Measurements from ENCODE around the gene PRRT3.

Gene PRRT3

GRCh38 chr3:9951962-9952805, at the start of gene PRRT3:
Gene PRRT3, minus strand, starts transcription at chr3:9952408. Its CDS starts 2,293 bp downstream, at chr3:9950115.
- peak; percentile 7 for DNase-seq

- no peak for DNase-seq
Measured at GRCh38 chr3:10000686-10001085, 48.5 kb upstream of the PRRT3 start.

- DNase-seq = no peak
Measured at GRCh38 chr3:9994086-9994844, 42.1 kb upstream of the PRRT3 start.

DNA sequence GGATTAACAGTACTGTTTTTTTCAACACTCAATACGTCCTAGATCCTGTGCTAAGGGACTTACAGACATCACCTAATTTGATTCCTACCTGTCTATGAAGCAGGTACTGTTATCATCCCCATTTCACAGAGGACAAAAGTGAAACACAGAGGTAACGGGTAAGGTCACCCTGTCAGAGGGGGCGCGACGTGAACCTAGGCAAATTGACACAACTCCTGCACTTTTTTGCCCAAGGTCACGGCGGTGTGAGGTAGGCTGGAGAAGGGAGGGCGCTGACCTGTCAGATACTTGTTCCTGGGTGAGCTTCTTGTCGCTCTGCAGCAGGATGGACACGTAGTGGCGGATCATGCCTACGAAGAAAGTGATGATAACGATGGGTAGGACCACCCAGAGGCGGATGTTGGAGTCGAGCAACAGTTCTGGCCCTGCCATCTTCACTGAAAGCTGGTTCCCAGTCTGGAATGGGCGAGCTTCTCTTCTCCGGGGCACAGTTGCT, 34.1 kb upstream of the PRRT3 start:
- DNase-seq = no peak

GRCh38 chr3:9980251-9980650, 28.0 kb upstream of the PRRT3 start:
- no peak for DNase-seq

DNA sequence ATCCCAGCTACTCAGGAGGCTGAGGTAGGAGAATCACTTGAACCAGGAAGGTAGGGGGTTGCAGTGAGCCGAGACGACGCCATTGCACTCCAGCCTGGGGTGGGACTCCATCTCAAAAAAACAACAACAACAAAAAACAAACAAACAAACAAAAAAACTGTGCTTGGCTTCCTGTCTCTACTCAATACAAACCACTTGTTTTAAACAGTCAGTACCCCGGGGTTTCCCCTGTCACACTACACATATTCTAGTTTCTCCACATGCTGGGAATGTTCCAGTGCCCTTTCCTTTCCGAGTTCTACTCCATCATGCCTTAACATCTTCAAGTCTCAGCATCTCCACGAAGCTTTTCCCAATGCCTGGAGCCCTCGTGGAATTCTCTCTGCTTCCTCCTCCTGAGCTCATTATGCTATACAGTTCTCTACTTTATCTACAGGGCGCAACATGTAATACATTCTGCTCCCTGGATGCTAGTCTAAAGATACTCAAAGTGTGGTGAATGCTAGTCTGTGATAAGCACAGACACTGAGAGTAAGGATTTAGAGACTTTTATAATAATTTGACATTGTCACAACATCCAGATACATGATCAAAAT, 26.6 kb upstream of the PRRT3 start:
- no peak for DNase-seq

- no peak for DNase-seq
Measured at GRCh38 chr3:9976721-9977709, 24.8 kb upstream of the PRRT3 start.

DNA sequence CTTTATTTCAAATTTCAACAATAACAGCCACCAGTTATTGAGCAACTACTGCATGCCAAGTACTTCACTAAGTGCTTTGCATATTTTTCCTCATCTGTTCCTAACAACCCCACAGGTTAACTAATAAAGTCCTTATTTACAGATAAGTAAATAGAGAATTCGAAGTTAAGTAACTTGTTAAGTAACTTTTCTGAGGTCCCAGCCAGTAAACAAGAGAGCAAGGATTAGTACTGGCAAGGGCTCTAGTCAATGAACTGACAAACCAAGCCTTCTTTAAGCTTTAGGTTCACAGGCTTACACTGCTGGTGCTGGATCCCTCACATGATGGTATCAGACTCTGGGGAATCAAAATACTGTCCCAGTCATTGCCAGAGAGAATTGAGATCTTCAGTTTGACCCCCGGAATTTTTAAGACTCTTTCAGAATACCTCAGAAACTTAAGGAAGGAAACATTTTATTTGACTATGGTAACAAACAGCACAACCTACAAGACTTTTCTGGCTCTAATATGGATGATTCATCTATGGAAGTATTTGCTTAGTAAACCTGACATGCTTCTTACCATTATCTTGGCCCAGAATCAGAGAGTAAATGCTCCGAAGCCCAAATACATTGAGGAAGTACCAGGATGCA, 17.9 kb upstream of the PRRT3 start:
- no peak for DNase-seq

- DNase-seq = no peak
Measured at GRCh38 chr3:9969632-9970019, 17.4 kb upstream of the PRRT3 start.

DNA sequence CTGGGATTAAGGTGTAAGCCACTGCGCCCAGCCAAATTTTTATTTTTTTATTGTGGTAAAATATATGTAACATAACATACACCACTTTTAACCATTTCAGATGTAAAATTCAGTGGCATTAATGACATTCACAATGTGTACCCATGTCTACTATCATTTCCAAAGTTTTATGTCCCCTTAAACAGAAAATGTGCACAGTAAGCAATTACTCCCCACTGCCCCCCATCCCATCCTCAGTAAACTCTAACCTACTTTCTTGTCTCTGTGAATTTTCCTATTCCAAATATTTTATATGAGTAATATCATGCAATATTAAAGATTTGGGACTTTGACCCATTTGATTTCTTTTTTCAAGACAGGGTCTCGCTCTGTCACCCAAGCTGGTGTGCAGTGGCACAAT, 14.6 kb upstream of the PRRT3 start:
- DNase-seq = no peak

DNA sequence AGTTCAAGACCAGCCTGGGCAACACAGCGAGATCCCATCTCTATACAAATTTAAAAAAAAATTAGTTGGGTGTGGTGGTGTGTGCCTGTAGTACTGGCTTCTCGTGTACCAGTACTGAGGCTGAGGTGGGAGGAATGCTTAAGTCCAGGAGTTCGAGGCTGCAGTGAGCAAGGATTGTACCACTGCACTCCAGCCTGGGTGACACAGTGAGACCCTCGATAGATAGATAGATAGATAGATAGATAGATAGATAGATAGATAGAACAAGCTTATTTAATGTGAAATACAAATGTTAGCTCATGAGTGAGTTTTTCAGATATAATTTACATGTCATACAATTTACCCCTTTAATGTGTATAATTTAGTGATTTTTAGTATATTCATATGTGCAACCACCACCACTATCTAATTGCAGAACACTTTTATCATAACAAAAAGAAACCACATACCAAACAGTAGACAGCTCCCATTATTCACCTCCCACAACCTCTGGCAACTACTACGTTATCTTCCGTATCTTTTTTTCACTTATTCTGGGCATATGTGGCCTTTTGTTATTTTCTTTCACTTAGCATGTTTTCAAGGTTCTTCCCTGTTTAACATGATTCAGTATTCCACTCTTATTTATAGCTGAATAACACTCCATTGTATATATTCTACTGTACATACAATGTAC, 13.1 kb upstream of the PRRT3 start:
- DNase-seq = no peak

- DNase-seq = no peak
Measured at GRCh38 chr3:9957214-9957613, 5.0 kb upstream of the PRRT3 start.

- DNase-seq = no peak
Measured at GRCh38 chr3:9955611-9956352, 3.6 kb upstream of the PRRT3 start.

- peak; percentile 52 for DNase-seq
Measured at GRCh38 chr3:9955067-9955502, 2.9 kb upstream of the PRRT3 start.

DNA sequence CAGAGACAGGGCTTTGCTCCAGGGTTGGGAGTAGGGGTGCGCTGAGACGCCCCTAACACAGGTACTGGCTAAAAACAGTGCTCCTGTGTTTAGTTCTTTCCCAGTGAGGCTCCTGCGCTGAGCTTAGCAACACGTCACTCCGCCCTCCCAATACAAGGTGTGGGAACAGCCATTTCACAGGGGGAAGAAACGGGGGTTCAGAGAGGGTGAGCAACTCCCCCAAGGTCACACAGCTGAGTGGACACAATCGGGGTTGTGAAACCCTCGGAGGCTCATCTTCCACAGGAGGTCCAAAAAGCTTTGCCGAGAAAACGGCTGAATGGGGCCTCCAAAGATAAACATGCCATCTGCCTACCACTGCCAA, 628 bp downstream of the PRRT3 start:
- DNase-seq = no peak

DNA sequence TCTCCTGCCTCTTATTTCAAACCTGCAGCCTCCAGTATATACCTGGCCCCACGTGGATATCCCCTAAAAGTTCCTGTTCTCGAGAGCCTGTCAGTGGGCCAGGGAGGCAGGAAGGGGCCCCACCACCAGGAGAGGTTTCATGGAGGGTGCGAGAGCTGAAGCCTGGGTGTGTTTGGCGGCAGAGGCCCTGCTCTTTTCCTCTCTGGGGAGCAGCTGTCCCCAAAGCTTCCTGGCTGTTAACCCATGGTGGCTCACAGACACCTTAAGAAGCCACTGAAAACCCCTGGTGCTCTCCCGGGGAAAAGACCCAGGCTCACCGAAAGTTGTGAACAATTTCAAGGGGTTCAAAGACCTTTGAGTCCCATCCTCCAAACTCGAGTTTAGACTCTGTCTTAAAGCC, 1.1 kb downstream of the PRRT3 start:
- DNase-seq = no peak

DNA sequence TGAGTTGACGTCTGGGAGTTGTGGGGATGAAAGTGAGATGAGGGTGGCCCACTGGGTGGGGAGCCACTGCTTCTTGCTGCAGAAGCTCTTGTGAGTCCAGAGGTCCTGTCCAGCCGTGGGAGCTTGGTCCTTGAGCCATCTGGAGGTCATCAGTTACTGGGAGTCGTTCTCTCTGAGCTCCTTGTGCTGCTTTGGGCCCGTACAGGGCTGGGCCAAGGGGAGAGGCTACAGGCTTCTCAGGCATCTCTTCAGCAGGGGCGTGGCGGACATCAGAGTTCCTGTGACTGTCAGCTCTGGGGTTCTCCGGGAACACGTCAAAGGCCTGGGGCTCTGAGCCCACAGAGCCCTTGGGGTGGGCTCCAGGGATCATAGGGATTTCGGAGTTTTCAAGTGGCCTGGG, 2.6 kb downstream of the PRRT3 start:
- no peak for DNase-seq

DNA sequence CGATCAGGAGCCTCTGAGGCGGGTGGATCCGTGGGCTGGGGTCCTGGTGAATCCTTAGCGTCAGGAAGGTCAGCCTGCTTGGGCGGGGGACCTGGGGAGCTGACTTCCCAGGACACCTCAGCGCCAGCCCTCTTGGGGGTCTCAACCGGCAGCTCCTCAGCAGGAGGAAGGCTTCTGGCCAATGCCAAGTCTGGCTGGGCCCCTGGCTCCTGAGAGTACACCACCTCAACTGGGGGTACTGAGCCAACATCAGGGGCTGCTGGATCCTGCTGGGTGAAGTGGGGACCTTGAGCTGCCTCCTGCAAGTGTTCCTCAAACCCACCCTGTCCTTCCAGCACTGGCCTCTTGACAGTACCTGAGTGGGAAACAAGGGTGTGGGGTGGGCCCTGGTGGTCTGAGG, 3.1 kb downstream of the PRRT3 start:
- no peak for DNase-seq

DNA sequence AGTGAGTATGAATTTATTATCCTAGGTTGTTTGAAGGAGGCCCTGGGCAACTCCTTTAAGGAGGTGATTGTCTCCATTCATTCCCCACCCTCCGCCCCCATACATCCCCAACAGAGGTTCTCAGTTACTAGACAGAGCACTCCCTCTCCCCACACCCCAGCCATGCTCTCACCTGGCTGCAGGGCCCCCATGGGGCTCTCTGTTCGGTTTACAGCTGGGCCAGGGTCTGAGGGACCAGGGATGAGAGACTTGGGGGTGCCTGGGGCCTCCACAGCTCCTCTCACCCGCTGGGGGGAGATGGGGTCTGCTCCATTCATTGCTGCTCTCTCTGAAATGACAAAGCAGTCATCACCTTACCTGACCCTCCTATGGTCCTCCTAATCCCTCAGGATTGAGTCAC, 3.6 kb downstream of the PRRT3 start:
- DNase-seq = no peak

Data from DMS79 treated with DMSO at 0.1 percent for 48 hours (cell line).